Neural progenitor cell (in vitro differentiated cells): ENCODE measurements around the gene NCS1.

Experiments
- CTCF ChIP-seq: fragments of 200-600 bp; sonication (generic); IDR thresholded peaks from 2 replicates; pipeline ENCODE4 v1.5.1; 2017; ENCODE audit warnings: antibody characterized with exemption, mild to moderate bottlenecking
- EZH2phosphoT487 ChIP-seq: fragments of 200-600 bp; sonication (generic); IDR thresholded peaks from 2 replicates; pipeline ENCODE4 v1.6.1; 2017; ENCODE audit warnings: antibody characterized with exemption

GRCh38 chr9:130225071-130225470 is 52.9 kb downstream of the NCS1 start:
- no peak for TF ChIP-seq CTCF
- no peak for TF ChIP-seq EZH2phosphoT487
